A673 (cell line): ENCODE data around the gene RPS6KA2. TPM values are rescaled to one million over a fixed set of nuclear protein-coding genes. Genes with fewer than 3 reads are reported as not detected.

Source experiments
- BruUV-seq: library from RNA; stranded (reverse); fragments of 400-500 nt; replicated peaks from 2 replicates; lab custom pipeline; 2021; lab: Mats Ljungman, UMichigan
- CTCF ChIA-PET: fragments of 300-600 bp; sonication (Branson Sonifier 250); formaldehyde crosslinking; loops from one replicate; lab custom pipeline; 2022; ENCODE audit warnings: antibody characterized with exemption; lab: Charles Lee
- POLR2A ChIA-PET: fragments of 300-600 bp; sonication (Branson Sonifier 250); formaldehyde crosslinking; loops from one replicate; lab custom pipeline; 2022; ENCODE audit warnings: antibody characterized with exemption; ENCODE audit not compliant: low non-redundant PET; lab: Charles Lee
- DNase-seq: peaks from one replicate; pipeline ENCODE4 v3.0.0-alpha.2; 2015; ENCODE audit warnings: low spot score
- H3K27ac ChIP-seq: fragments of 200-600 bp; sonication (generic); 2 replicates; pipeline ENCODE4 v1.5.1; 2016; ENCODE audit warnings: mixed run types, low read depth, mild to moderate bottlenecking, mixed read lengths, antibody characterized with exemption, low read length; ENCODE audit not compliant: poor library complexity, severe bottlenecking
- H3K27me3 ChIP-seq: fragments of 200-600 bp; sonication (generic); replicated peaks from 2 replicates; pipeline ENCODE4 v1.6.1; 2017; ENCODE audit warnings: mixed run types, low read depth, mild to moderate bottlenecking, mixed read lengths, antibody characterized with exemption, low read length; ENCODE audit not compliant: insufficient read depth, poor library complexity
- H3K36me3 ChIP-seq: fragments of 200-600 bp; sonication (generic); 2 replicates; pipeline ENCODE4 v1.6.1; 2016; ENCODE audit warnings: mixed run types, mild to moderate bottlenecking, mixed read lengths, antibody characterized with exemption, low read length; ENCODE audit not compliant: insufficient read depth, poor library complexity, severe bottlenecking
- H3K4me1 ChIP-seq: fragments of 200-600 bp; sonication (generic); 2 replicates; pipeline ENCODE4 v1.6.1; 2017; ENCODE audit warnings: mixed run types, mild to moderate bottlenecking, mixed read lengths, antibody characterized with exemption, low read length; ENCODE audit not compliant: insufficient read depth, poor library complexity, severe bottlenecking
- H3K4me3 ChIP-seq: fragments of 200-600 bp; sonication (generic); 2 replicates; pipeline ENCODE4 v1.5.1; 2016; ENCODE audit warnings: low read depth, mixed run types, mild to moderate bottlenecking, mixed read lengths, low read length; ENCODE audit not compliant: poor library complexity, severe bottlenecking
- H3K9me3 ChIP-seq: fragments of 200-600 bp; sonication (generic); 2 replicates; pipeline ENCODE4 v1.6.1; 2016; ENCODE audit warnings: mixed run types, low read depth, mild to moderate bottlenecking, mixed read lengths, antibody characterized with exemption, low read length; ENCODE audit not compliant: poor library complexity, severe bottlenecking
- CTCF ChIP-seq: fragments of 300-800, 200-600 bp; sonication (generic); conservative IDR thresholded peaks from 2 replicates; pipeline ENCODE4 v1.5.1; 2017; ENCODE audit warnings: low read depth, mild to moderate bottlenecking, antibody characterized with exemption, low read length, moderate library complexity, mixed read lengths
- EZH2 ChIP-seq: fragments of 200-600 bp; sonication (generic); IDR thresholded peaks from 2 replicates; pipeline ENCODE4 v1.6.1; 2017; ENCODE audit warnings: borderline replicate concordance, low read depth, mild to moderate bottlenecking, mixed read lengths, antibody characterized with exemption, low read length; ENCODE audit not compliant: poor library complexity, severe bottlenecking
- intact Hi-C: fragments of 100-400 bp; cut with micrococcal nuclease; formaldehyde crosslinking; loops from one replicate; pipeline ENCODE4 v1.10.0; 2022; ENCODE audit not compliant: unreplicated experiment
- total RNA-seq: library from RNA; stranded (reverse); gene quantifications from 2 replicates; pipeline ENCODE4 v1.2.3, GENCODE V29; 2021

RPS6KA2 gene
- total RNA-seq, 1 experiment from 2014 or later, result 30.1 TPM

- ChIA-PET POLR2A (no interaction called here), CTCF (no interaction called here)
- no TSS peak for BruUV-seq
- H3K4me3 ChIP-seq, result no peak overlapping the region
- no peaks in the 10 kb centered on the region for H3K4me1 ChIP-seq
- intact Hi-C loops, result no loop called here
- no peaks in the 10 kb centered on the region for H3K9me3 ChIP-seq
- no peak for TF ChIP-seq CTCF
- no peak for TF ChIP-seq EZH2
- H3K27ac ChIP-seq, result no peak overlapping the region
- H3K36me3 ChIP-seq, result no peaks in the 10 kb centered on the region
- H3K27me3 ChIP-seq, result no peaks in the 10 kb centered on the region
- DNase-seq, result no peak
Observed at GRCh38 chr6:166538297-166539010, 88.6 kb downstream of the RPS6KA2 start.

DNA sequence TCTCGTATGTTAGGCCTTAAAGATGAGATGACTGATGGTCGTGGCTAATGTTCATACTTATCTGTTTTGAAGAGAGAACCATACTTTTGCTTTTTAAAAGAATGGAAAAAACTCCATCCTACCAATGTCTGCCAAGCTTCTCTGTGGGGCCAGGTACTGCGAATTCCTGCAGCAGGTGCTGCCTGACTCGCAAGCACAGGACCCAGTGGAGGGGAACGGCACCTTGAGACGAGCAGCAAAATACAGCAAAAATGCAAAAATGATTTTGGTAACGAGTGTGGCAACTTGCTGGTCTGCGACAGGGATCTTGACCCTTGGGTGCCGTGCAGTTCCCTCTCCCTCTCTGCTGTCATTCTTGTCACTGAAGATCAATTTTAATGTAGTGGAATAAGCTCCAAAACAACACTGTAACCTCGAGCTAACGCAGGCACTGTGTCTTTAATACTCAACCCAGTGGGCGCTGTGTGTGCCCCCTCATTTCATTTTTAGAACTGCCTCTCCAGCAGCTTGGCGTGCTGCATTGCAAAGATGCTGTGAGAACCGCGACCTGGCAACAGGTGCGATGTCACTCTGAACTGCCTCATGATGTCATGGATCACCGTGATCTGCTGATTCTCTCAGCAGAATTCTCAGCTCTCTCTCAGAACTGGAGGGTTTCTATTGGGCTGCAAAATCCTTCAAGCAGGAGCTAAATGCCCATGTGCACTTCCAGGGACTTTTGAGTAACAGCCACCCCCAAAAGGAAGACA lies 92.2 kb downstream of the RPS6KA2 start:
- ChIA-PET CTCF (no interaction called here), POLR2A (no interaction called here)
- TF ChIP-seq CTCF (no peak), EZH2 (no peak)
- intact Hi-C loops, result no loop called here
- no TSS peak for BruUV-seq
- Histone ChIP-seq H3K36me3 (no peaks in the 10 kb centered on the region), H3K27me3 (no peaks in the 10 kb centered on the region), H3K4me1 (no peaks in the 10 kb centered on the region), H3K27ac (no peak overlapping the region), H3K9me3 (no peaks in the 10 kb centered on the region), H3K4me3 (no peak overlapping the region)
- no peak for DNase-seq

GRCh38 chr6:166533205-166533824 lies 93.7 kb downstream of the RPS6KA2 start:
- no peak overlapping the region for H3K4me3 ChIP-seq
- TF ChIP-seq CTCF, result no peak
- no peak for TF ChIP-seq EZH2
- H3K4me1 ChIP-seq, result no peaks in the 10 kb centered on the region
- ChIA-PET CTCF (no interaction called here), POLR2A (no interaction called here)
- no peak for DNase-seq
- no peaks in the 10 kb centered on the region for H3K27me3 ChIP-seq
- intact Hi-C loops, result no loop called here
- no TSS peak for BruUV-seq
- H3K36me3 ChIP-seq, result no peaks in the 10 kb centered on the region
- H3K27ac ChIP-seq, result no peak overlapping the region
- no peaks in the 10 kb centered on the region for H3K9me3 ChIP-seq
